Gastrocnemius medialis (tissue), 4 donors: ENCODE data around the gene BCL10.

Experiments used
- POLR2A ChIP-seq, 2 donors: fragments of 450-650 bp; IDR thresholded peaks; one replicate each; pipeline ENCODE4 v1.6.1; 2017; ENCODE audit warnings: antibody characterized with exemption in 2 of 2, mild to moderate bottlenecking in 2 of 2, moderate library complexity in 2 of 2
- TF ChIP-seq, protein P1 (sequence below), 5 experiments: fragments of 450-650 bp in 3 of 5; fragments of 200-600 bp in 2 of 5; sonication (generic) in 2 of 5; IDR thresholded peaks in 4 of 5; conservative IDR thresholded peaks in 1 of 5; 1 replicate in 4 of 5; 2 replicates in 1 of 5; pipeline ENCODE4 v1.5.1; 2016 to 2019; ENCODE audit warnings: antibody characterized with exemption in 5 of 5, mild to moderate bottlenecking in 3 of 5, moderate library complexity in 3 of 5

DNA sequence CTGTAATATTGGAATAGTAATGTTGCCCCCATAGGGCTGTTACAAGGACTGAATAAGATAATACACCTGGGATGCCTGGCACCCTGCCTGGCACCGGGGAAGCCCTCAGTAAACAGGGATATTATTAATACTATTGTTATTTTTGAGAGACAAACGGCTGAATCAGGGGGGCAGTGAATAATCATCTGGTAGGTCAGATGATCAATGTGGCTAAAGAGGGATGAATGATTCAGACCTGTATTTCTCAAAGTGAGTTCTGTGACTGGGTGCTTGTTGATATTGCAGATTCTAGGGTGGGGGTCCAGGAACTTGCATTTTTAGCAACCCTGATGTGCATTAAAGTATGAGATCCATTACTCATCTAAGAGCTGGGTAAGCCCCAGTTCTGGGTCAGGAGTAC is 46.2 kb upstream of the BCL10 start:
- no peak for TF ChIP-seq POLR2A (IDR thresholded peaks at IDR 0.05)
- TF ChIP-seq, protein P1, sequence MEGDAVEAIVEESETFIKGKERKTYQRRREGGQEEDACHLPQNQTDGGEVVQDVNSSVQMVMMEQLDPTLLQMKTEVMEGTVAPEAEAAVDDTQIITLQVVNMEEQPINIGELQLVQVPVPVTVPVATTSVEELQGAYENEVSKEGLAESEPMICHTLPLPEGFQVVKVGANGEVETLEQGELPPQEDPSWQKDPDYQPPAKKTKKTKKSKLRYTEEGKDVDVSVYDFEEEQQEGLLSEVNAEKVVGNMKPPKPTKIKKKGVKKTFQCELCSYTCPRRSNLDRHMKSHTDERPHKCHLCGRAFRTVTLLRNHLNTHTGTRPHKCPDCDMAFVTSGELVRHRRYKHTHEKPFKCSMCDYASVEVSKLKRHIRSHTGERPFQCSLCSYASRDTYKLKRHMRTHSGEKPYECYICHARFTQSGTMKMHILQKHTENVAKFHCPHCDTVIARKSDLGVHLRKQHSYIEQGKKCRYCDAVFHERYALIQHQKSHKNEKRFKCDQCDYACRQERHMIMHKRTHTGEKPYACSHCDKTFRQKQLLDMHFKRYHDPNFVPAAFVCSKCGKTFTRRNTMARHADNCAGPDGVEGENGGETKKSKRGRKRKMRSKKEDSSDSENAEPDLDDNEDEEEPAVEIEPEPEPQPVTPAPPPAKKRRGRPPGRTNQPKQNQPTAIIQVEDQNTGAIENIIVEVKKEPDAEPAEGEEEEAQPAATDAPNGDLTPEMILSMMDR (IDR thresholded peaks at IDR 0.05 in 4 of 5, conservative IDR thresholded peaks at IDR 0.05 in 1 of 5), result no peak
